BLaER1 (cell line): Measurements from ENCODE around the gene ARHGEF16.

Experiments
- H3K27ac ChIP-seq: shearing (Covaris generic); formaldehyde crosslinking; 2 replicates; pipeline ENCODE4 v1.8.1; 2022
- H3K27me3 ChIP-seq: shearing (Covaris generic); formaldehyde crosslinking; 2 replicates; pipeline ENCODE4 v1.8.1; 2022
- H3K36me3 ChIP-seq: shearing (Covaris generic); formaldehyde crosslinking; 2 replicates; pipeline ENCODE4 v1.8.1; 2022
- H3K4me1 ChIP-seq: shearing (Covaris generic); formaldehyde crosslinking; 2 replicates; pipeline ENCODE4 v1.8.1; 2022
- H3K4me2 ChIP-seq: shearing (Covaris generic); formaldehyde crosslinking; 2 replicates; pipeline ENCODE4 v1.8.1; 2022
- H3K4me3 ChIP-seq: shearing (Covaris generic); formaldehyde crosslinking; 2 replicates; pipeline ENCODE4 v1.8.1; 2022
- H3K9ac ChIP-seq: shearing (Covaris generic); formaldehyde crosslinking; 2 replicates; pipeline ENCODE4 v1.8.1; 2022
- H3K9me3 ChIP-seq: shearing (Covaris generic); formaldehyde crosslinking; 2 replicates; pipeline ENCODE4 v1.8.1; 2022
- H4K20me1 ChIP-seq: shearing (Covaris generic); formaldehyde crosslinking; 2 replicates; pipeline ENCODE4 v1.8.1; 2022
- Cebpa-rat ChIP-seq: shearing (Covaris generic); IDR thresholded peaks from 2 replicates; pipeline ENCODE4 v1.8.1; 2022

The ARHGEF16 gene

GRCh38 chr1:3435666-3436065 is 18.8 kb upstream of the ARHGEF16 start:
- Histone ChIP-seq H3K27me3 (peaks cover 18% of the 10 kb centered on the region), H3K4me1 (no peaks in the 10 kb centered on the region), H3K27ac (no peak overlapping the region)

GRCh38 chr1:3436451-3436850 is 18.0 kb upstream of the ARHGEF16 start:
- no peak for TF ChIP-seq Cebpa-rat
- no peaks in the 10 kb centered on the region for H3K9me3 ChIP-seq
- no peak overlapping the region for H3K4me3 ChIP-seq
- no peak overlapping the region for H3K9ac ChIP-seq
- peaks cover 18% of the 10 kb centered on the region for H3K27me3 ChIP-seq
- 0 out of 2 replicates have a peak, but pooled peaks cover 6% of the 10 kb centered on the region for H4K20me1 ChIP-seq
- H3K27ac ChIP-seq, result no peak overlapping the region
- H3K4me1 ChIP-seq, result no peaks in the 10 kb centered on the region
- H3K4me2 ChIP-seq, result no peak overlapping the region
- H3K36me3 ChIP-seq, result no peaks in the 10 kb centered on the region

More at GRCh38 chr1:3435666-3436065, 18.8 kb upstream of the ARHGEF16 start:
- H3K36me3 ChIP-seq, result no peaks in the 10 kb centered on the region
- TF ChIP-seq Cebpa-rat, result no peak
- no peak overlapping the region for H3K9ac ChIP-seq
- 0 out of 2 replicates have a peak, but pooled peaks cover 6% of the 10 kb centered on the region for H4K20me1 ChIP-seq
- no peak overlapping the region for H3K4me2 ChIP-seq
- H3K9me3 ChIP-seq, result no peaks in the 10 kb centered on the region
- H3K4me3 ChIP-seq, result no peak overlapping the region

DNA sequence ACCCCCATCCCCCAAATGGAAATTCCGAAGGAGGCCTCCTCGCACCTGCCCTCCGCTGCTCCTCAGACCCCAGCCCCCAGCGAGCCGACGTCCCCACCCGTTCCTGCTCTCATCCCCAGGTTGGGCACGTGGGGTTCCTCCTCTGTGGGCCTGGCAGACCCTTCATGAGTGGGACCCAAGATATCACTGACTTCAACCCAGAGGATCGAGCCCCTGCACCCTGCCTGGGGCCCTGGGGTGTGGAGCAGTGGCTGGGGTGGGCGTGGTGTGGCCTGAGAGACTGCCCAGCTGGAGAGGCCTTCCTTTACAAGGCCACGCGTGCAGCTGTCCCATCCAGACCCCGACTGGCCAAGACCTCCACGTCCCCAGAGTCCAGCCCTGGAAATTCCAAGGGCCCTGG is 17.6 kb upstream of the ARHGEF16 start:
- Histone ChIP-seq H3K4me3 (no peak overlapping the region), H3K27me3 (peaks cover 19% of the 10 kb centered on the region), H3K4me1 (no peaks in the 10 kb centered on the region), H3K36me3 (no peaks in the 10 kb centered on the region), H3K9ac (no peak overlapping the region), H3K9me3 (no peaks in the 10 kb centered on the region), H3K27ac (no peak overlapping the region), H4K20me1 (0 out of 2 replicates have a peak, but pooled peaks cover 6% of the 10 kb centered on the region), H3K4me2 (no peak overlapping the region)
- TF ChIP-seq Cebpa-rat, result no peak

- no peak for TF ChIP-seq Cebpa-rat
- Histone ChIP-seq H3K4me1 (no peaks in the 10 kb centered on the region), H3K27ac (no peak overlapping the region), H3K9ac (no peak overlapping the region), H3K27me3 (peaks cover 25% of the 10 kb centered on the region), H4K20me1 (0 out of 2 replicates have a peak, but pooled peaks cover 6% of the 10 kb centered on the region), H3K4me3 (no peak overlapping the region), H3K4me2 (no peak overlapping the region), H3K9me3 (no peaks in the 10 kb centered on the region), H3K36me3 (no peaks in the 10 kb centered on the region)
These were observed 15.7 kb upstream of the ARHGEF16 start for GRCh38 chr1:3438661-3439180.

DNA sequence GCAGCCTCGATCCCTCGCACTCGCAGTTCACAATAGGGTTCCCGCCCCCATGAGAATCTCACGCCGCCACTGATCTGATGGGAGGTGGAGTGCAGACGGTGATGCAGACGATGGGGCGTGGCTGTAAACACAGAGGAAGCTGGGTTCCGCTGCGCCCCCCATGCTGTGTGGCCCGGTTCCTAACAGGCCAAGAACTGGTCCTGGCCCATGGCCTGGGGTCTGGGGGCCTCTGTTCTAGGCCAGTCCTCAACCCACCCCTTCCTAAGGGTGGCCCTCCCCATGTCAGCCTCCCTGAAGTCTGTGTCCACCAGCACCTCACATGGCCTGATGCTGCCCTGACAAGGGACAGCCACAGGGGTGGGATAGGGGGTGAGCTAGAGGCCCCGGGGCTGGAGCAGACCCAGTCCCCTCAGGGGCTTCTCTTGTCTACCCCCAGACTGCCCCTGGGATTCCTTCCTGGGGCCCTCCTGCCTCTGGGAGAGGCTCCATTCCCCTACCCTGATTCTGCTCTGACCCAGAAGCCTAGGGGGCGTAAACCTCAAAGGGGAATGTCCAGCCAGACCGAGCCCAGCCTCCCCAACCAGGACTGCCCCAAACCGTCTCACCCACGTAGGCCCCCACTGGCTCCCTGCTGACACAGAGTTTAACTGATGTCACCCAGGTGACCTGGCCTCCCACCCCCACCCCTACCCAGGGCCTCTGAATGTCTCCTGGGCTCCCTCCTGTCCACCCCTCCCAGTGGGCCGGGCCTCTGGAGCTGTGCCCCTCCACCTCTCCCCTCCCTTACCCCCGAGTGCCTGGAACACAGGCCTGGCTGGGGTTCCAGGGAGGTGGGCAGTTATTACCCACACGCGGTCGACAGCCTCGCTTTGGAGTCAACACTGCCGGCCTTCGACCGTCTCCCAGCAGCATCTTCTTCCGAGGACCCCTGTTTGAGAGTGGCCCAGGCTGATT is 14.8 kb upstream of the ARHGEF16 start:
- Histone ChIP-seq H3K4me3 (no peak overlapping the region), H3K9ac (no peak overlapping the region), H3K4me2 (no peak overlapping the region), H3K27ac (no peak overlapping the region), H3K36me3 (no peaks in the 10 kb centered on the region), H3K9me3 (no peaks in the 10 kb centered on the region), H4K20me1 (0 out of 2 replicates have a peak, but pooled peaks cover 3% of the 10 kb centered on the region), H3K27me3 (peaks cover 19% of the 10 kb centered on the region), H3K4me1 (no peaks in the 10 kb centered on the region)
- TF ChIP-seq Cebpa-rat, result no peak

DNA sequence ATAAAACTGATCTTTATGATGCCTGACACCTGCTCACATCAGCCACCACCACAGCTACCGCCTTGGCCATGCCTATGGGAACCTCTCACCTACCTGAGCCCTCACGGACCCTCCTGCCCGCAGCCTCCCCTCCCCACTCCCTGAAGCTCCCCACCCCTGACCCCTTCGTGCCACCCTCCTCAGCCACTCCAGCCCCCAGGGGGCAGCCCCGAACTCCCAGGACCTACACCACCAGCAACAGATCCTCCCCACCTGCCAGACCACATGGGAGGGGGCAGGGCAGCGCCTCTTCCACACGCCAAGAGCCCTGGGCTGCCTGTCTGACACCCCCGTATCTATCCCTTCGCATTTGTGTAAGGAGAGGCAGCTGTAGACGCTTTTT is 14.2 kb upstream of the ARHGEF16 start:
- peaks cover 16% of the 10 kb centered on the region; the same call in 1 of the 2 replicates for H3K27me3 ChIP-seq
- TF ChIP-seq Cebpa-rat, result no peak
- H4K20me1 ChIP-seq, result no peaks in the 10 kb centered on the region

DNA sequence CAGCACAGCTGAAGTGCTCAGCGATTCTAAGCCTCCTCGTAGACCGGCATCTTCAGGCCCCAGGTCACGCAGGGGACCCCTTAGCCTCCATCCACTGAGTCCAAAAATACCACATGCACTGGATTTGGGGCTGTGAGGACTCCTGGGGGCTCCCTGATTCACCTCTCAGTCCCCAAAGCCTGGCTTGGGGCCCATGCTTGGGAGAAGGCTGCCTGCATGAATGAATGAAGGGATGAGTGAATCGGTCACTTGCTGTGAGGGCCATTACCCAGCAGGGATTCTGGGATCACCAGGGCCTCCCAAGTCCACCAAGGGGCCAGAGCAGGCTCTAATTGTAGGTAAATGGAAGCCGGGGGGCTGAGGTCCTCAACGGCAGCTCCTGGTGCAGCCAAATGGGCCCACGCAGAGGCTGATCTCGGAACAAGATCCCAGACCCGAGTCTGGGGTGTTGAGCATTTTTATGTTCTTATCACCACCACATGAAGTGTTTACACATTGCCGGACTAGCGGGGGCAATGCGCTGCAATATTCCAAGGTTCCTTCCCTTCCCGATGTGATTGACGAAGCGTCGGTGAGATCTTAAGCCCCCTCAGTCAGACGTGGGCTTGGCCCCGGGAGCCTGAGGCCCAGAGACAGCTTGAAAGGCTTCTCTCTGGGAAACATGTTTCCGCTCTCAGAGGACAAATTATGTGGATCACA is 13.6 kb upstream of the ARHGEF16 start:
- no peak overlapping the region for H3K9ac ChIP-seq
- no peaks in the 10 kb centered on the region for H4K20me1 ChIP-seq
- no peak overlapping the region for H3K4me2 ChIP-seq
- no peak overlapping the region for H3K27ac ChIP-seq
- H3K36me3 ChIP-seq, result no peaks in the 10 kb centered on the region
- H3K27me3 ChIP-seq, result 0 out of 2 replicates have a peak, but pooled peaks cover 11% of the 10 kb centered on the region
- no peaks in the 10 kb centered on the region for H3K4me1 ChIP-seq
- H3K4me3 ChIP-seq, result no peak overlapping the region
- TF ChIP-seq Cebpa-rat, result no peak
- H3K9me3 ChIP-seq, result peaks cover 2% of the 10 kb centered on the region; the same call in 1 of the 2 replicates

More for the DNA sequence above, 14.2 kb upstream of the ARHGEF16 start:
- no peaks in the 10 kb centered on the region for H3K36me3 ChIP-seq
- H3K4me3 ChIP-seq, result no peak overlapping the region
- no peak overlapping the region for H3K4me2 ChIP-seq
- H3K27ac ChIP-seq, result no peak overlapping the region
- H3K9me3 ChIP-seq, result no peaks in the 10 kb centered on the region
- no peaks in the 10 kb centered on the region for H3K4me1 ChIP-seq
- H3K9ac ChIP-seq, result no peak overlapping the region

GRCh38 chr1:3441410-3441847 is 13.0 kb upstream of the ARHGEF16 start:
- peaks cover 6% of the 10 kb centered on the region; the same call in 1 of the 2 replicates for H3K9me3 ChIP-seq
- H3K36me3 ChIP-seq, result no peaks in the 10 kb centered on the region
- H3K4me3 ChIP-seq, result no peak overlapping the region
- no peak for TF ChIP-seq Cebpa-rat
- H3K9ac ChIP-seq, result no peak overlapping the region
- no peaks in the 10 kb centered on the region for H3K4me1 ChIP-seq
- H3K27ac ChIP-seq, result no peak overlapping the region
- 0 out of 2 replicates have a peak, but pooled peaks cover 11% of the 10 kb centered on the region for H3K27me3 ChIP-seq
- no peaks in the 10 kb centered on the region for H4K20me1 ChIP-seq
- H3K4me2 ChIP-seq, result no peak overlapping the region

DNA sequence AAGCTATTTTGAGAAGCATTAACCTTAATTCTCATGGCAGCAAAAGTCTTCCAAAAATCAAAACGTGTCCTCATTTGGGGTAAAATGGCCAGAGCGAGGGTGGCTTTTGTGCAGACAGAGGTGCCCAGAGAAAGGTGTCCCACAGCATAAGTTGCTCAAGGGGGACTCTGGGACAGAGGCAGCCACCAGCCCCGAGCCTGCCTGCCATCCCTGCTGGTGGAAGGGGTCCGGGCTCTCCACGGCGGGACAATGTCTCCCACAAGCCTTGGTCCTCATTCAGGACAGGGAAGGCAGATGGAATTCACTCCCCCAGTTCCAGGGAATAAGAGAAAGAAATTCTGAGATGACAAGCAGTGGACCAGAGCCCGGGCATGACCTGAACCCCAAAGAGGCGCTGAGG is 12.6 kb upstream of the ARHGEF16 start:
- Histone ChIP-seq H3K4me2 (no peak overlapping the region), H3K4me1 (no peaks in the 10 kb centered on the region), H4K20me1 (no peaks in the 10 kb centered on the region), H3K36me3 (no peaks in the 10 kb centered on the region), H3K27ac (no peak overlapping the region), H3K9ac (no peak overlapping the region), H3K9me3 (peaks cover 6% of the 10 kb centered on the region; the same call in 1 of the 2 replicates), H3K4me3 (no peak overlapping the region), H3K27me3 (0 out of 2 replicates have a peak, but pooled peaks cover 11% of the 10 kb centered on the region)
- no peak for TF ChIP-seq Cebpa-rat
